Measurements from ENCODE around the gene RABGAP1. TPM values are rescaled to one million over a fixed set of nuclear protein-coding genes. Genes with fewer than 3 reads are reported as not detected.

RABGAP1 gene
- polyA plus RNA-seq, 6 donors from 2014 or later: 27.6 to 37.9 (median 34.2) TPM

GRCh38 chr9:123127512-123128075 lies 186.8 kb downstream of the RABGAP1 start:
- ATAC-seq (ENCODE audit: low read depth in 2 of 2): peak; percentile 37 to 63
- Mint-ChIP-seq H3K27ac (peak overlapping the region in 5 of 6 donors; percentile 22 to 69 (median 48)), H3K4me1 (peaks cover 19 to 27% (median 20%) of the 10 kb centered on the region in 3 donors), H3K27me3 (no peaks in the 10 kb centered on the region), H3K36me3 (peaks cover 20 to 34% of the 10 kb centered on the region in 2 donors), H3K9me3 (no peaks in the 10 kb centered on the region), H3K4me3 (peak overlapping the region in 3 of 8 donors; percentile 2 to 45 (median 25))
- no peak for DNase-seq

GRCh38 chr9:123128591-123128990 lies 187.8 kb downstream of the RABGAP1 start:
- no peaks in the 10 kb centered on the region for H3K9me3 Mint-ChIP-seq
- ATAC-seq (ENCODE audit: low read depth in 2 of 2) (no peak), DNase-seq (no peak)
- H3K36me3 Mint-ChIP-seq: peaks cover 20 to 28% of the 10 kb centered on the region in 2 donors
- no peak overlapping the region for H3K4me3 Mint-ChIP-seq
- peaks cover 18 to 27% (median 20%) of the 10 kb centered on the region in 3 donors for H3K4me1 Mint-ChIP-seq
- peak overlapping the region in 4 of 6 donors; percentile 48 to 84 (median 63) for H3K27ac Mint-ChIP-seq
- no peaks in the 10 kb centered on the region for H3K27me3 Mint-ChIP-seq

- Mint-ChIP-seq H3K27me3 (no peaks in the 10 kb centered on the region), H3K9me3 (no peaks in the 10 kb centered on the region), H3K27ac (peak overlapping the region in 5 of 6 donors; percentile 1 to 80 (median 19)), H3K4me3 (no peak overlapping the region), H3K36me3 (peaks cover 15 to 31% of the 10 kb centered on the region in 2 donors), H3K4me1 (peaks cover 13 to 22% (median 16%) of the 10 kb centered on the region in 3 donors)
- ATAC-seq (ENCODE audit: low read depth in 2 of 2): peak; percentile 8 to 33
- DNase-seq: no peak
These were observed 188.6 kb downstream of the RABGAP1 start for GRCh38 chr9:123129423-123129822.

- no peak overlapping the region for H3K27ac Mint-ChIP-seq
- H3K27me3 Mint-ChIP-seq: no peaks in the 10 kb centered on the region
- H3K4me1 Mint-ChIP-seq: peaks cover 12 to 21% (median 12%) of the 10 kb centered on the region in 3 donors
- H3K9me3 Mint-ChIP-seq: no peaks in the 10 kb centered on the region
- peaks cover 9 to 31% of the 10 kb centered on the region in 2 donors for H3K36me3 Mint-ChIP-seq
- ATAC-seq (ENCODE audit: low read depth in 2 of 2): no peak
- no peak overlapping the region for H3K4me3 Mint-ChIP-seq
- no peak for DNase-seq
These were observed 190.4 kb downstream of the RABGAP1 start for GRCh38 chr9:123131258-123131657.

DNA sequence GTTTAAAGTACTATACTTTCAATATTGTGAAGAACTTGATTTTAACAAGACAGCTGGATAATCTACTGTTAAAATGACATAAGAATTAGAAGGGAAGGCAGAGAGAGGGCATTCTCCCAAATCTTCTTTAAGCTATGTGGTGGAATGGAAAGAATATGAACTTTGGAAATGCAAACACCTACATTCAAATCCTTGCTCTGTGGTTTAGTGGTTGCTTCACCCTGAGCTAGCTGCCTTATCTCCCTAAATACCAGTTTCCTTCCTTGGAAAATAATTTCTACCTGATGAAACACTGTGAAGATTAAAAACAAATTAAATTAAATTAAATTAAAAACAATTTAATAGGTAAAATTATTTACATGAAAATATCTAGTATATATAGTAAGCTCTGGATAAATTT lies 191.2 kb downstream of the RABGAP1 start:
- no peak for DNase-seq
- Mint-ChIP-seq H3K9me3 (no peaks in the 10 kb centered on the region), H3K4me1 (peaks cover 12 to 20% (median 14%) of the 10 kb centered on the region in 3 donors), H3K27ac (no peak overlapping the region), H3K4me3 (no peak overlapping the region), H3K36me3 (peaks cover 6 to 30% of the 10 kb centered on the region in 2 donors), H3K27me3 (no peaks in the 10 kb centered on the region)
- ATAC-seq (ENCODE audit: low read depth in 2 of 2): no peak

DNA sequence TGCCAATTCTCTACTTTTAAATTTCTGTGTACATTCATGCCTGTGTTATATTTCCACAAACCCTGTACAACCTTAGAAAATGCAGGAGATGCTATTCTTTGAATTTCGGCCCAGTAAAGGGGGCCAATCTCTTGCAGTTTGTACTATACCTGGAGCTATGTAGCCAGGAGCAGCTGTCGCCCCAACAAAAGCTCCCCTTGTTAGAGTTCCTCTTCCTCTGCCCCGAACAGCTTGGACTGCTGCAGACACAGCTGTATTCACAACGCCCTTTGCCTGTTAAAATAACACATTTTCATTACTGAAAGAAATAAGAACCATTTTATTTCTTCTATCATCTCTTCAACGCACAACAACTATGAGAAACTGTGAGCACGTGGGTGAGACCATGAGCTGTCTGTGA lies 191.9 kb downstream of the RABGAP1 start:
- no peak overlapping the region for H3K27ac Mint-ChIP-seq
- H3K9me3 Mint-ChIP-seq: no peaks in the 10 kb centered on the region
- H3K36me3 Mint-ChIP-seq: peaks cover 6 to 24% of the 10 kb centered on the region in 2 donors
- DNase-seq: no peak
- H3K27me3 Mint-ChIP-seq: no peaks in the 10 kb centered on the region
- no peak overlapping the region for H3K4me3 Mint-ChIP-seq
- peaks cover 5 to 13% (median 10%) of the 10 kb centered on the region in 3 donors for H3K4me1 Mint-ChIP-seq
- no peak for ATAC-seq (ENCODE audit: low read depth in 2 of 2)

- H3K9me3 Mint-ChIP-seq: no peaks in the 10 kb centered on the region
- ATAC-seq (ENCODE audit: low read depth in 2 of 2) (no peak), DNase-seq (no peak)
- peak overlapping the region in 3 of 6 donors; percentile 71 to 84 (median 72) for H3K27ac Mint-ChIP-seq
- H3K4me1 Mint-ChIP-seq: peaks cover 14 to 16% (median 16%) of the 10 kb centered on the region in 3 donors
- H3K4me3 Mint-ChIP-seq: no peak overlapping the region
- H3K27me3 Mint-ChIP-seq: no peaks in the 10 kb centered on the region
- H3K36me3 Mint-ChIP-seq: peaks cover 9 to 15% of the 10 kb centered on the region in 2 donors
These were observed 194.6 kb downstream of the RABGAP1 start for GRCh38 chr9:123135430-123135829.

DNA sequence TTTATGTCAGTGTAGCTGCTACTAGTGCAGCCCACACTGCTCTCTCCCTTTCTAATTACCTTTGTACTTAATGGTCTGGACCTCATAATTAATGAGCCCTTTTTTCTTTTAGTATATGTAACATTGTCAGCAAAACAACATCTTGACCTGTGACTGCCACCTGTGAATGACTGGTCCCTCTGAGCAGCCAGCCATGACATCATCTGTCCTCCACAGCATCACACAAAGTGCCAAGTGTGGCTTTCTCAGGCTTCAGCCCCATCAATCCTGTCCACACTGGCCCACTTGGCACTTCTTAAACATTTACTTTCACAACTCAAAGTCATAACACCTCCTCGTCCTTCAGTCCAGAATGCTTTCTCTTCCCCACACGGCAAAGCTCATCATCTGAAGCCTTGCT lies 197.3 kb downstream of the RABGAP1 start:
- no peak for ATAC-seq (ENCODE audit: low read depth in 2 of 2)
- Mint-ChIP-seq H3K4me3 (no peak overlapping the region), H3K4me1 (peaks cover 26 to 30% (median 26%) of the 10 kb centered on the region in 3 donors), H3K27ac (peak overlapping the region in 4 of 6 donors; percentile 2 to 73 (median 39)), H3K36me3 (peaks cover 15 to 20% of the 10 kb centered on the region in 2 donors), H3K27me3 (no peaks in the 10 kb centered on the region), H3K9me3 (no peaks in the 10 kb centered on the region)
- DNase-seq: no peak

DNA sequence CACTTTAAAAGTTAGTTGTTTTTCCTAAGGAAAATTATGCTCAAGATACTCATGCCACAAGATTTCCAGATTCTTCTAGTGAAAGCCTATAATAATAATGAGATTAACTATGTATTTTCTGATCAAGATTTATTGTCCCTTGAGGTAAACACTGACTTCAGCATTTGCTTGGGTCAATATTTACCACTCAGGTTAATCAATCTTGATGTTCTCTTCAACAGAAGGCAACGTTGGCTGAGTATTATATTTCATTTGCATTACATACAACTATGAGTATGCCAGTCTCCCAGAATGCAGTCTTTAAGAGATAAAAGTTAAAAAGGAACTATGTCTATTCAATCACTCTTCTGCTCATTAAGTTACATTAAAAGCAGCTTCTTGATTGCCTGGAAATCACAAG lies 208.2 kb downstream of the RABGAP1 start:
- no peak for DNase-seq
- Mint-ChIP-seq H3K27me3 (no peaks in the 10 kb centered on the region), H3K9me3 (peaks cover 0 to 1% (median 0%) of the 10 kb centered on the region in 7 donors), H3K4me3 (no peak overlapping the region), H3K4me1 (peaks cover 0 to 16% (median 4%) of the 10 kb centered on the region in 3 donors), H3K36me3 (peaks cover 8 to 41% of the 10 kb centered on the region in 2 donors), H3K27ac (peak overlapping the region in 2 of 6 donors; percentile 12 to 57)
- no peak for ATAC-seq (ENCODE audit: low read depth in 2 of 2)

DNA sequence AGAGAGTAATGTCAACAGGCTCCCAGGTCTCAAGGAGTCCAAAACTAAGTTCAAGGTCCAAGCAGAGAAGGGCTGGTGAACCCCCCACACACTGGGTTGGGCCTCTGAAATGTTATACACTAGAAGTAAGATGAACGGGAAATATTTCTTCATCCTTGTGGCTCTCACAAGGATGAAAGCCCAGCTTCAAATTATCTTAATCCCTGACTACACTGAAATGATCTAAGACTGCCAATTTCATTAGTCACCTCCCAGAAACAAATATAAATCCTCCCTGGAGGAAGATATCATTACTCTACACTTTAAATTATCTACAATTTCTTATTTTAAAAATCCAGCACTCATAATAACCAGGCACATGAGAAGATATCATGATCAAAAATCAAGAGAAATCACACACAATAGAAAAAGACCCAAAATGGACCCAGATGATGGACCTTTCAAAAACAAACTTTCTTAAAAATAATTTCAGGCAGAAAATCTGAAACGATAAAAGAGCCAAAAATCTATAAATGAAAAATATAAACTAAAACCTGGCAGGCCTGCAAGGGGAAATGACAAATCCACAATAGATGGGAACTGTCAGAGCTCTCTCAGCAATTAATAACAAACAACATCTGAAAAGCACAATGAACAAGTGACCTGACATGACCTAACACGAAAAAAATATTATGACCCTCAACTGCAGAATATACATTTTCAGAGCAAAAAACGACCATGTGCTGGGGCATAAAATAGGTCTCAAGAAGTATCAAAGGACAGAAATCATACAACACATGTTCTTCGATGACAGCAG lies 210.1 kb downstream of the RABGAP1 start:
- Mint-ChIP-seq H3K27me3 (no peaks in the 10 kb centered on the region), H3K9me3 (peaks cover 0 to 1% (median 0%) of the 10 kb centered on the region in 7 donors), H3K27ac (peak overlapping the region in 3 of 6 donors; percentile 2 to 52 (median 40)), H3K36me3 (peaks cover 8 to 29% of the 10 kb centered on the region in 2 donors), H3K4me1 (peaks cover 0 to 7% (median 4%) of the 10 kb centered on the region in 3 donors), H3K4me3 (no peak overlapping the region)
- ATAC-seq (ENCODE audit: low read depth in 2 of 2) (no peak), DNase-seq (no peak)

Other genes starting within 250 kb of the RABGAP1 start
- gene OR1L4, start 217.0 kb upstream of the RABGAP1 start, polyA plus RNA-seq (ENCODE audit: low read depth in 6 of 6): not detected
- gene OR1L6, start 198.7 kb upstream of the RABGAP1 start, polyA plus RNA-seq (ENCODE audit: low read depth in 6 of 6): not detected
- not detected for gene OR5C1, start 152.1 kb upstream of the RABGAP1 start, polyA plus RNA-seq (ENCODE audit: low read depth in 6 of 6)
- gene OR1K1, start 140.9 kb upstream of the RABGAP1 start, polyA plus RNA-seq (ENCODE audit: low read depth in 6 of 6): not detected
- 1 to 10 TPM; 5.3 to 9.3 (median 6.5) TPM for gene PDCL, start 112.4 kb upstream of the RABGAP1 start, polyA plus RNA-seq (ENCODE audit: low read depth in 6 of 6)
- 10 to 100 TPM; 26.5 to 39.1 (median 33.1) TPM for gene RC3H2, start 35.7 kb upstream of the RABGAP1 start, polyA plus RNA-seq (ENCODE audit: low read depth in 6 of 6)
- 1 to 10 TPM in 5 of 6 donors, not detected in 1; 1.6 to 3.9 (median 2.6) TPM for gene ZBTB6, start 27.7 kb upstream of the RABGAP1 start, polyA plus RNA-seq (ENCODE audit: low read depth in 6 of 6)
- gene ZBTB26, start 9.5 kb upstream of the RABGAP1 start, polyA plus RNA-seq (ENCODE audit: low read depth in 6 of 6): 1 to 10 TPM in 5 of 6 donors, not detected in 1; 2.6 to 4.0 (median 3.1) TPM
- gene GPR21, start 92.6 kb downstream of the RABGAP1 start, polyA plus RNA-seq (ENCODE audit: low read depth in 6 of 6): not detected

Data from naive B cell (primary cell).